HEK293 (cell line): ENCODE data around the gene PAK6.
A peak's percentile ranks its signal among the peaks of the same experiment; 100 is the strongest.

Experiments
- EGR2 ChIP-seq: fragments of 450-650 bp; formaldehyde crosslinking; IDR thresholded peaks from 2 replicates; pipeline ENCODE4 v1.5.1; 2016; ENCODE audit warnings: low read depth, missing biosample characterization, missing genetic modification characterization
- GLI2 ChIP-seq: fragments of 450-650 bp; formaldehyde crosslinking; IDR thresholded peaks from 2 replicates; pipeline ENCODE4; 2017; ENCODE audit warnings: missing biosample characterization, missing genetic modification characterization, low read depth, borderline replicate concordance
- HOXD13 ChIP-seq: sonication (generic); formaldehyde crosslinking; IDR thresholded peaks from 2 replicates; pipeline ENCODE4 v1.8.0; 2022; ENCODE audit warnings: missing genetic modification reagents, borderline replicate concordance
- MEIS1 ChIP-seq: sonication (generic); formaldehyde crosslinking; IDR thresholded peaks from 2 replicates; pipeline ENCODE4 v1.8.1; 2022; ENCODE audit warnings: missing genetic modification reagents, mild to moderate bottlenecking, borderline replicate concordance
- PRDM1 ChIP-seq: fragments of 450-650 bp; formaldehyde crosslinking; IDR thresholded peaks from 2 replicates; pipeline ENCODE4; 2016; ENCODE audit warnings: missing biosample characterization, missing genetic modification characterization
- REPIN1 ChIP-seq: fragments of 450-650 bp; formaldehyde crosslinking; IDR thresholded peaks from 2 replicates; pipeline ENCODE4 v1.5.1; 2017; ENCODE audit warnings: missing biosample characterization, missing genetic modification characterization, low read depth
- SP3 ChIP-seq: fragments of 450-650 bp; formaldehyde crosslinking; IDR thresholded peaks from 2 replicates; pipeline ENCODE4 v1.5.1; 2016; ENCODE audit warnings: missing biosample characterization, missing genetic modification characterization
- SP7 ChIP-seq: fragments of 450-650 bp; formaldehyde crosslinking; IDR thresholded peaks from 2 replicates; pipeline ENCODE4 v1.5.1; 2016; ENCODE audit warnings: missing biosample characterization, missing genetic modification characterization
- ZBTB20 ChIP-seq: fragments of 450-650 bp; formaldehyde crosslinking; IDR thresholded peaks from 2 replicates; pipeline ENCODE4 v1.5.1; 2016; ENCODE audit warnings: missing biosample characterization, missing genetic modification characterization
- ZBTB21 ChIP-seq: fragments of 450-650 bp; formaldehyde crosslinking; IDR thresholded peaks from 2 replicates; pipeline ENCODE4 v1.5.1; 2017; ENCODE audit warnings: missing biosample characterization, missing genetic modification characterization
- ZNF114 ChIP-seq: fragments of 450-650 bp; formaldehyde crosslinking; IDR thresholded peaks from 2 replicates; pipeline ENCODE4 v1.5.0; 2017; ENCODE audit warnings: missing biosample characterization, missing genetic modification characterization
- ZNF133 ChIP-seq: fragments of 450-650 bp; formaldehyde crosslinking; IDR thresholded peaks from 2 replicates; pipeline ENCODE4 v1.5.1; 2016; ENCODE audit warnings: missing biosample characterization, missing genetic modification characterization
- ZNF211 ChIP-seq: fragments of 450-650 bp; formaldehyde crosslinking; IDR thresholded peaks from 2 replicates; pipeline ENCODE4 v1.5.1; 2016; ENCODE audit warnings: low read depth, missing biosample characterization, missing genetic modification characterization
- ZNF221 ChIP-seq: fragments of 450-650 bp; formaldehyde crosslinking; IDR thresholded peaks from 2 replicates; pipeline ENCODE4 v1.5.1; 2017; ENCODE audit warnings: missing biosample characterization, missing genetic modification characterization, borderline replicate concordance
- ZNF366 ChIP-seq: fragments of 450-650 bp; formaldehyde crosslinking; conservative IDR thresholded peaks from 2 replicates; pipeline ENCODE4 v1.5.1; 2016; ENCODE audit warnings: missing biosample characterization, missing genetic modification characterization
- ZNF391 ChIP-seq: fragments of 450-650 bp; formaldehyde crosslinking; IDR thresholded peaks from 2 replicates; pipeline ENCODE4 v1.5.1; 2016; ENCODE audit warnings: low read depth, missing biosample characterization, missing genetic modification characterization, borderline replicate concordance
- ZNF658 ChIP-seq: fragments of 450-650 bp; formaldehyde crosslinking; IDR thresholded peaks from 2 replicates; pipeline ENCODE4; 2016; ENCODE audit warnings: missing biosample characterization, missing genetic modification characterization
- ZNF660 ChIP-seq: fragments of 450-650 bp; IDR thresholded peaks from 2 replicates; pipeline ENCODE4 v1.5.1; 2018; ENCODE audit warnings: missing biosample characterization, mild to moderate bottlenecking, missing genetic modification characterization
- ZNF776 ChIP-seq: fragments of 450-650 bp; formaldehyde crosslinking; IDR thresholded peaks from 2 replicates; pipeline ENCODE4 v1.5.0; 2017; ENCODE audit warnings: missing biosample characterization, missing genetic modification characterization, borderline replicate concordance
- ZNF792 ChIP-seq: fragments of 450-650 bp; formaldehyde crosslinking; IDR thresholded peaks from 2 replicates; pipeline ENCODE4 v1.5.1; 2016; ENCODE audit warnings: missing biosample characterization, missing genetic modification characterization
- TF ChIP-seq, protein P1 (sequence below): fragments of 450-650 bp; formaldehyde crosslinking; IDR thresholded peaks from 2 replicates; pipeline ENCODE4 v1.5.1; 2016; ENCODE audit warnings: missing biosample characterization, missing genetic modification characterization, low read depth
- TF ChIP-seq, protein P2 (sequence below): fragments of 450-650 bp; formaldehyde crosslinking; IDR thresholded peaks from 2 replicates; pipeline ENCODE4 v1.5.1; 2016; ENCODE audit warnings: missing biosample characterization, missing genetic modification characterization
- TF ChIP-seq, protein P3 (sequence below): fragments of 450-650 bp; formaldehyde crosslinking; IDR thresholded peaks from 2 replicates; pipeline ENCODE4 v1.5.1; 2016; ENCODE audit warnings: missing biosample characterization, missing genetic modification characterization, borderline replicate concordance
- TF ChIP-seq, protein P4 (sequence below): fragments of 450-650 bp; formaldehyde crosslinking; IDR thresholded peaks from 2 replicates; pipeline ENCODE4 v1.5.1; 2017; ENCODE audit warnings: missing biosample characterization, missing genetic modification characterization
- TF ChIP-seq, protein P5 (sequence below): fragments of 450-650 bp; IDR thresholded peaks from 2 replicates; pipeline ENCODE4 v1.5.1; 2018; ENCODE audit warnings: missing biosample characterization, missing genetic modification characterization
- TF ChIP-seq, protein P6 (sequence below): fragments of 450-650 bp; formaldehyde crosslinking; IDR thresholded peaks from 2 replicates; pipeline ENCODE4 v1.5.1; 2016; ENCODE audit warnings: missing biosample characterization, missing genetic modification characterization

The PAK6 gene

DNA sequence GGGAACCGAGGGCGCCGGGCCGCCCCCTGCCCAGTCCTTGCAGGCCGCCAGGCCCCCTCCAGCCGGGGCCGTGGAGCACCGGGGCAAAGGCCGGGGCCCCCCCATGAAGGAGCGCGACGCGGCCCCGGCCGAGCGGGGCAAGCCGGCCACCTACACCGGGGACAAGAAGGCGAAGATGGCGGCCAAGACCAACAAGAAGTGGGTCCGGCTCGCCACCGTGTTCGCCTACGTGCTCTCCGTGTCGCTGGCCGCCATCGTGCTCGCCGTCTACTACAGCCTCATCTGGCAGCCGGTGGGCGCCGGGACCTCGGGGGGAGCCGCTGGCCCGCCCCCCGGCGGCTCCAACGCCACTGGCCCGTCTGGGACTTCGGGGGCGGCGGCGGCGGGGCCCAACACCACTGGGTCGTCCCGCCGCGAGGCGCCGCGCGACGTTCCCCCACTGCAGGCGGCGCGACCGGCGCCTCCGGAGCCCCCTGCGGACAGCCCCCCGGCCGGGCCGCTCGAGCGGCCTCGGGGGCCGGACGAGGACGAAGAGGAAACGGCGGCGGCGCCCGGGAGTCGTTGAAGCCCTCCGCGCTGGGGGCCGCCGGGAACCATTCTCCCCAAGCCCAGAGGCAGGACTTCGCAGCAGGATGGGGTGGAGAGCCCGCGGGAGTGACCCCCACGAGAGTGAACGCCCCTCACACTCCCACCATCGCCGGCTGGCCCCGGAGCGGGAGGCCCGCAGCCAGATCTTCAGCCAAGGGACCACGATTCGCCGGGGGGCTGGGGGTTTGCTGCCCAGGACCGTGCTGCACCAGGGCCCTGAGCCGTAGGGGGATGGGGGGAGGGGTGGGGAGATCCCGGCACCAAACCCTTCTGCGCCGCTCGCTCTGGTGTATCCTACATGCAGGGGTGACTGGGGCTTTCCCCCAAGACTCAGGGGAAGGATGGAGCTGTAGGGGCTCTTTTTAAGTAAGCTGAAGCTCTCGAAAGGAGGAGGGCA lies 85.4 kb downstream of the PAK6 start (continued):
- TF ChIP-seq, protein P1, sequence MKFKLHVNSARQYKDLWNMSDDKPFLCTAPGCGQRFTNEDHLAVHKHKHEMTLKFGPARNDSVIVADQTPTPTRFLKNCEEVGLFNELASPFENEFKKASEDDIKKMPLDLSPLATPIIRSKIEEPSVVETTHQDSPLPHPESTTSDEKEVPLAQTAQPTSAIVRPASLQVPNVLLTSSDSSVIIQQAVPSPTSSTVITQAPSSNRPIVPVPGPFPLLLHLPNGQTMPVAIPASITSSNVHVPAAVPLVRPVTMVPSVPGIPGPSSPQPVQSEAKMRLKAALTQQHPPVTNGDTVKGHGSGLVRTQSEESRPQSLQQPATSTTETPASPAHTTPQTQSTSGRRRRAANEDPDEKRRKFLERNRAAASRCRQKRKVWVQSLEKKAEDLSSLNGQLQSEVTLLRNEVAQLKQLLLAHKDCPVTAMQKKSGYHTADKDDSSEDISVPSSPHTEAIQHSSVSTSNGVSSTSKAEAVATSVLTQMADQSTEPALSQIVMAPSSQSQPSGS (tag by site-specific recombination), result no peak
- TF ChIP-seq ZNF366 (tag by site-specific recombination), result no peak
- no peak for TF ChIP-seq GLI2 (tag by site-specific recombination)
- no peak for TF ChIP-seq MEIS1 (CRISPR knock-in tag)
- TF ChIP-seq, protein P2, sequence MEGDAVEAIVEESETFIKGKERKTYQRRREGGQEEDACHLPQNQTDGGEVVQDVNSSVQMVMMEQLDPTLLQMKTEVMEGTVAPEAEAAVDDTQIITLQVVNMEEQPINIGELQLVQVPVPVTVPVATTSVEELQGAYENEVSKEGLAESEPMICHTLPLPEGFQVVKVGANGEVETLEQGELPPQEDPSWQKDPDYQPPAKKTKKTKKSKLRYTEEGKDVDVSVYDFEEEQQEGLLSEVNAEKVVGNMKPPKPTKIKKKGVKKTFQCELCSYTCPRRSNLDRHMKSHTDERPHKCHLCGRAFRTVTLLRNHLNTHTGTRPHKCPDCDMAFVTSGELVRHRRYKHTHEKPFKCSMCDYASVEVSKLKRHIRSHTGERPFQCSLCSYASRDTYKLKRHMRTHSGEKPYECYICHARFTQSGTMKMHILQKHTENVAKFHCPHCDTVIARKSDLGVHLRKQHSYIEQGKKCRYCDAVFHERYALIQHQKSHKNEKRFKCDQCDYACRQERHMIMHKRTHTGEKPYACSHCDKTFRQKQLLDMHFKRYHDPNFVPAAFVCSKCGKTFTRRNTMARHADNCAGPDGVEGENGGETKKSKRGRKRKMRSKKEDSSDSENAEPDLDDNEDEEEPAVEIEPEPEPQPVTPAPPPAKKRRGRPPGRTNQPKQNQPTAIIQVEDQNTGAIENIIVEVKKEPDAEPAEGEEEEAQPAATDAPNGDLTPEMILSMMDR (tag by site-specific recombination), result no peak
- TF ChIP-seq ZNF133 (tag by site-specific recombination), result no peak
- TF ChIP-seq, protein P3, sequence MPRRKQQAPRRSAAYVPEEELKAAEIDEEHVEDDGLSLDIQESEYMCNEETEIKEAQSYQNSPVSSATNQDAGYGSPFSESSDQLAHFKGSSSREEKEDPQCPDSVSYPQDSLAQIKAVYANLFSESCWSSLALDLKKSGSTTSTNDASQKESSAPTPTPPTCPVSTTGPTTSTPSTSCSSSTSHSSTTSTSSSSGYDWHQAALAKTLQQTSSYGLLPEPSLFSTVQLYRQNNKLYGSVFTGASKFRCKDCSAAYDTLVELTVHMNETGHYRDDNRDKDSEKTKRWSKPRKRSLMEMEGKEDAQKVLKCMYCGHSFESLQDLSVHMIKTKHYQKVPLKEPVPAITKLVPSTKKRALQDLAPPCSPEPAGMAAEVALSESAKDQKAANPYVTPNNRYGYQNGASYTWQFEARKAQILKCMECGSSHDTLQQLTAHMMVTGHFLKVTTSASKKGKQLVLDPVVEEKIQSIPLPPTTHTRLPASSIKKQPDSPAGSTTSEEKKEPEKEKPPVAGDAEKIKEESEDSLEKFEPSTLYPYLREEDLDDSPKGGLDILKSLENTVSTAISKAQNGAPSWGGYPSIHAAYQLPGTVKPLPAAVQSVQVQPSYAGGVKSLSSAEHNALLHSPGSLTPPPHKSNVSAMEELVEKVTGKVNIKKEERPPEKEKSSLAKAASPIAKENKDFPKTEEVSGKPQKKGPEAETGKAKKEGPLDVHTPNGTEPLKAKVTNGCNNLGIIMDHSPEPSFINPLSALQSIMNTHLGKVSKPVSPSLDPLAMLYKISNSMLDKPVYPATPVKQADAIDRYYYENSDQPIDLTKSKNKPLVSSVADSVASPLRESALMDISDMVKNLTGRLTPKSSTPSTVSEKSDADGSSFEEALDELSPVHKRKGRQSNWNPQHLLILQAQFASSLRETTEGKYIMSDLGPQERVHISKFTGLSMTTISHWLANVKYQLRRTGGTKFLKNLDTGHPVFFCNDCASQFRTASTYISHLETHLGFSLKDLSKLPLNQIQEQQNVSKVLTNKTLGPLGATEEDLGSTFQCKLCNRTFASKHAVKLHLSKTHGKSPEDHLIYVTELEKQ (tag by site-specific recombination), result no peak
- TF ChIP-seq REPIN1 (tag by site-specific recombination), result no peak
- TF ChIP-seq SP3, result no peak
- TF ChIP-seq EGR2 (tag by site-specific recombination), result no peak
- no peak for TF ChIP-seq ZNF221 (tag by site-specific recombination)
- TF ChIP-seq ZNF792 (tag by site-specific recombination), result no peak
- no peak for TF ChIP-seq ZNF211 (tag by site-specific recombination)
- TF ChIP-seq ZNF114 (tag by site-specific recombination), result no peak
- no peak for TF ChIP-seq SP7
- TF ChIP-seq, protein P4, sequence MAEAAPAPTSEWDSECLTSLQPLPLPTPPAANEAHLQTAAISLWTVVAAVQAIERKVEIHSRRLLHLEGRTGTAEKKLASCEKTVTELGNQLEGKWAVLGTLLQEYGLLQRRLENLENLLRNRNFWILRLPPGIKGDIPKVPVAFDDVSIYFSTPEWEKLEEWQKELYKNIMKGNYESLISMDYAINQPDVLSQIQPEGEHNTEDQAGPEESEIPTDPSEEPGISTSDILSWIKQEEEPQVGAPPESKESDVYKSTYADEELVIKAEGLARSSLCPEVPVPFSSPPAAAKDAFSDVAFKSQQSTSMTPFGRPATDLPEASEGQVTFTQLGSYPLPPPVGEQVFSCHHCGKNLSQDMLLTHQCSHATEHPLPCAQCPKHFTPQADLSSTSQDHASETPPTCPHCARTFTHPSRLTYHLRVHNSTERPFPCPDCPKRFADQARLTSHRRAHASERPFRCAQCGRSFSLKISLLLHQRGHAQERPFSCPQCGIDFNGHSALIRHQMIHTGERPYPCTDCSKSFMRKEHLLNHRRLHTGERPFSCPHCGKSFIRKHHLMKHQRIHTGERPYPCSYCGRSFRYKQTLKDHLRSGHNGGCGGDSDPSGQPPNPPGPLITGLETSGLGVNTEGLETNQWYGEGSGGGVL, result no peak
- no peak for TF ChIP-seq HOXD13 (CRISPR knock-in tag)
- TF ChIP-seq ZNF776 (tag by site-specific recombination), result no peak
- TF ChIP-seq ZNF660 (tag by site-specific recombination), result no peak
- TF ChIP-seq ZNF658 (tag by site-specific recombination), result no peak
- TF ChIP-seq, protein P5, sequence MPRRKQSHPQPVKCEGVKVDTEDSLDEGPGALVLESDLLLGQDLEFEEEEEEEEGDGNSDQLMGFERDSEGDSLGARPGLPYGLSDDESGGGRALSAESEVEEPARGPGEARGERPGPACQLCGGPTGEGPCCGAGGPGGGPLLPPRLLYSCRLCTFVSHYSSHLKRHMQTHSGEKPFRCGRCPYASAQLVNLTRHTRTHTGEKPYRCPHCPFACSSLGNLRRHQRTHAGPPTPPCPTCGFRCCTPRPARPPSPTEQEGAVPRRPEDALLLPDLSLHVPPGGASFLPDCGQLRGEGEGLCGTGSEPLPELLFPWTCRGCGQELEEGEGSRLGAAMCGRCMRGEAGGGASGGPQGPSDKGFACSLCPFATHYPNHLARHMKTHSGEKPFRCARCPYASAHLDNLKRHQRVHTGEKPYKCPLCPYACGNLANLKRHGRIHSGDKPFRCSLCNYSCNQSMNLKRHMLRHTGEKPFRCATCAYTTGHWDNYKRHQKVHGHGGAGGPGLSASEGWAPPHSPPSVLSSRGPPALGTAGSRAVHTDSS (tag by site-specific recombination), result no peak
- no peak for TF ChIP-seq ZNF391
- TF ChIP-seq ZBTB21 (tag by site-specific recombination), result no peak
- TF ChIP-seq ZBTB20, result peak; percentile 33; the same call in 1 of the 2 replicates
- TF ChIP-seq PRDM1 (tag by site-specific recombination), result no peak
- TF ChIP-seq, protein P6, sequence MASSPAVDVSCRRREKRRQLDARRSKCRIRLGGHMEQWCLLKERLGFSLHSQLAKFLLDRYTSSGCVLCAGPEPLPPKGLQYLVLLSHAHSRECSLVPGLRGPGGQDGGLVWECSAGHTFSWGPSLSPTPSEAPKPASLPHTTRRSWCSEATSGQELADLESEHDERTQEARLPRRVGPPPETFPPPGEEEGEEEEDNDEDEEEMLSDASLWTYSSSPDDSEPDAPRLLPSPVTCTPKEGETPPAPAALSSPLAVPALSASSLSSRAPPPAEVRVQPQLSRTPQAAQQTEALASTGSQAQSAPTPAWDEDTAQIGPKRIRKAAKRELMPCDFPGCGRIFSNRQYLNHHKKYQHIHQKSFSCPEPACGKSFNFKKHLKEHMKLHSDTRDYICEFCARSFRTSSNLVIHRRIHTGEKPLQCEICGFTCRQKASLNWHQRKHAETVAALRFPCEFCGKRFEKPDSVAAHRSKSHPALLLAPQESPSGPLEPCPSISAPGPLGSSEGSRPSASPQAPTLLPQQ (tag by site-specific recombination), result peak; percentile 76
